ENCODE measurements around the gene TMPRSS4.

TMPRSS4 gene

DNA sequence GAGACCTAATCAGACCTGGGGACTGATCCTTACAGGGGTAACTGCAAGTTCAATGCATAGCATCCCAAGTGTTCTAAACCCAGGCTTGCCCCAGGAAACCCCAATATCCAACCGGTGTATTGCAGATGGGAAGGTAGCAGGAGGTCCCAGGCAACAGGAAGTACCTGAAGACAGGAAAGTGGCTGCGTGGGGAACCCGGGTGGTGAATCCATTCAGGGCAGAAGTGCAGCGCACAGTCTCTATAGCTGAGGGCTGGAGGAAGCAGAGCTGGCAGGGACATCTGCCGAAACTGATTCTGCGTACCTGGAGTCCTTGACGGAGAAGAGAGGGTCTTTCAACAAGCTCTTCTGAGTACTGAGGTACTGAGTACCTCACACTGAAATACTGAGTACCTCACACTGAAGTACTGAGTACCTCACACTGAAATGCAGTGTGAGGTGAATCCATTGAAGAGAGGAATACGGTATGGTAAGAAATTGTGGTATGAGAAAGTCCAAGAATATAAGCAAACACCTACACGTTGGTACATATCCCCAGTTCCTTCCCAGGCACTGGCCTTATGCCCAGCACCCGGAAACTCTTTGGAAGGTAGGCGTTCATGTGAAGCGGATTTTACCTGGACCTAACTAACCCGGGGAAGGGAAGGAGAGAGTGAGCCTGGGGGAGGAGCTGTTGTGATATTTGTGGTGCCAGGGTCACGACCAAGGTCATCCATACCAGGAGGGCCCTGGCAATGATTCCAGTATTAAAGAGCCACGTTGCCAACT is 55.7 kb downstream of the TMPRSS4 start:
- Histone ChIP-seq H3K9ac (ENCODE audit: low read length) (no peak overlapping the region), H4K20me1 (ENCODE audit: insufficient read depth, low read length) (no peaks in the 10 kb centered on the region), H3K27me3 (ENCODE audit: insufficient read depth, low read length) (no peaks in the 10 kb centered on the region)

DNA sequence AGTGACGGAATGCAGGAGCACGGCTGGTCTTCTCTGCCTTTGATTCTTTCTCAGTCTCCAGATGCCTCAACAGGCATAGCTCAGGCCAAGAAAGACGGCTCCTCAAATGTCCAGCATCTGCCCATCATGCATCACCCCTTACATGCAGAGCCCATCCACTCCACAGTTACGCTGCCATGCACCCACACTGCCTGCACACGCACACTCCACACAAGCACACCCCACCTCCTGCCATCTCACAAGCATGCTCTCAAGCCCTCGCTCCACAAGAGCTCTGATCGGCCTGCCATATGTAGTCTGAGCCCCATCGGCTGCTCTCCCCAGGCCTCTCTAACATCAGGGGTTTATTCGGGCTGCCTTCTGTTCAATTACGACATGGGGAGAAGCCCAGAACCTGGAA is 56.9 kb downstream of the TMPRSS4 start:
- no peak overlapping the region for H3K9ac ChIP-seq (ENCODE audit: low read length)
- no peak for TF ChIP-seq EZH2 (IDR thresholded peaks at IDR 0.05; ENCODE audit: borderline replicate concordance, low read length)
- TF ChIP-seq, protein P1, sequence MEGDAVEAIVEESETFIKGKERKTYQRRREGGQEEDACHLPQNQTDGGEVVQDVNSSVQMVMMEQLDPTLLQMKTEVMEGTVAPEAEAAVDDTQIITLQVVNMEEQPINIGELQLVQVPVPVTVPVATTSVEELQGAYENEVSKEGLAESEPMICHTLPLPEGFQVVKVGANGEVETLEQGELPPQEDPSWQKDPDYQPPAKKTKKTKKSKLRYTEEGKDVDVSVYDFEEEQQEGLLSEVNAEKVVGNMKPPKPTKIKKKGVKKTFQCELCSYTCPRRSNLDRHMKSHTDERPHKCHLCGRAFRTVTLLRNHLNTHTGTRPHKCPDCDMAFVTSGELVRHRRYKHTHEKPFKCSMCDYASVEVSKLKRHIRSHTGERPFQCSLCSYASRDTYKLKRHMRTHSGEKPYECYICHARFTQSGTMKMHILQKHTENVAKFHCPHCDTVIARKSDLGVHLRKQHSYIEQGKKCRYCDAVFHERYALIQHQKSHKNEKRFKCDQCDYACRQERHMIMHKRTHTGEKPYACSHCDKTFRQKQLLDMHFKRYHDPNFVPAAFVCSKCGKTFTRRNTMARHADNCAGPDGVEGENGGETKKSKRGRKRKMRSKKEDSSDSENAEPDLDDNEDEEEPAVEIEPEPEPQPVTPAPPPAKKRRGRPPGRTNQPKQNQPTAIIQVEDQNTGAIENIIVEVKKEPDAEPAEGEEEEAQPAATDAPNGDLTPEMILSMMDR (IDR thresholded peaks at IDR 0.05; ENCODE audit: low read length): no peak
- H3K4me2 ChIP-seq (ENCODE audit: low read length): no peak overlapping the region
- H3K9me2 ChIP-seq (ENCODE audit: low read depth, low read length): no peaks in the 10 kb centered on the region
- H3K27ac ChIP-seq (ENCODE audit: low read depth, low read length, poor library complexity, severe bottlenecking): no peak overlapping the region
- no peaks in the 10 kb centered on the region for H3K4me1 ChIP-seq (ENCODE audit: insufficient read depth, low read length, severe bottlenecking)
- no peak overlapping the region for H2AFZ ChIP-seq (ENCODE audit: low read length)
- no peak overlapping the region for H3K4me3 ChIP-seq (ENCODE audit: low read depth, low read length, poor library complexity, severe bottlenecking)
- no peaks in the 10 kb centered on the region for H3K36me3 ChIP-seq (ENCODE audit: insufficient read depth, low read length)
- H3K27me3 ChIP-seq (ENCODE audit: insufficient read depth, low read length): no peaks in the 10 kb centered on the region
- no peaks in the 10 kb centered on the region for H3K79me2 ChIP-seq (ENCODE audit: insufficient read depth, low read length)
- H4K20me1 ChIP-seq (ENCODE audit: insufficient read depth, low read length): no peaks in the 10 kb centered on the region
- H3F3A ChIP-seq (ENCODE audit: insufficient read depth, low read length): no peaks in the 10 kb centered on the region
- H3K9me3 ChIP-seq (ENCODE audit: low read length): no peaks in the 10 kb centered on the region

More for the DNA sequence above, 55.7 kb downstream of the TMPRSS4 start:
- Histone ChIP-seq H3K9me2 (ENCODE audit: low read depth, low read length) (no peaks in the 10 kb centered on the region), H3K4me1 (ENCODE audit: insufficient read depth, low read length, severe bottlenecking) (no peaks in the 10 kb centered on the region), H3K9me3 (ENCODE audit: low read length) (no peaks in the 10 kb centered on the region), H3K79me2 (ENCODE audit: insufficient read depth, low read length) (no peaks in the 10 kb centered on the region), H2AFZ (ENCODE audit: low read length) (no peak overlapping the region), H3K4me3 (ENCODE audit: low read depth, low read length, poor library complexity, severe bottlenecking) (no peak overlapping the region), H3F3A (ENCODE audit: insufficient read depth, low read length) (no peaks in the 10 kb centered on the region), H3K27ac (ENCODE audit: low read depth, low read length, poor library complexity, severe bottlenecking) (no peak overlapping the region), H3K36me3 (ENCODE audit: insufficient read depth, low read length) (no peaks in the 10 kb centered on the region), H3K4me2 (ENCODE audit: low read length) (no peak overlapping the region)
- no peak for TF ChIP-seq EZH2 (IDR thresholded peaks at IDR 0.05; ENCODE audit: borderline replicate concordance, low read length)
- TF ChIP-seq, protein P1 (IDR thresholded peaks at IDR 0.05; ENCODE audit: low read length): no peak

DNA sequence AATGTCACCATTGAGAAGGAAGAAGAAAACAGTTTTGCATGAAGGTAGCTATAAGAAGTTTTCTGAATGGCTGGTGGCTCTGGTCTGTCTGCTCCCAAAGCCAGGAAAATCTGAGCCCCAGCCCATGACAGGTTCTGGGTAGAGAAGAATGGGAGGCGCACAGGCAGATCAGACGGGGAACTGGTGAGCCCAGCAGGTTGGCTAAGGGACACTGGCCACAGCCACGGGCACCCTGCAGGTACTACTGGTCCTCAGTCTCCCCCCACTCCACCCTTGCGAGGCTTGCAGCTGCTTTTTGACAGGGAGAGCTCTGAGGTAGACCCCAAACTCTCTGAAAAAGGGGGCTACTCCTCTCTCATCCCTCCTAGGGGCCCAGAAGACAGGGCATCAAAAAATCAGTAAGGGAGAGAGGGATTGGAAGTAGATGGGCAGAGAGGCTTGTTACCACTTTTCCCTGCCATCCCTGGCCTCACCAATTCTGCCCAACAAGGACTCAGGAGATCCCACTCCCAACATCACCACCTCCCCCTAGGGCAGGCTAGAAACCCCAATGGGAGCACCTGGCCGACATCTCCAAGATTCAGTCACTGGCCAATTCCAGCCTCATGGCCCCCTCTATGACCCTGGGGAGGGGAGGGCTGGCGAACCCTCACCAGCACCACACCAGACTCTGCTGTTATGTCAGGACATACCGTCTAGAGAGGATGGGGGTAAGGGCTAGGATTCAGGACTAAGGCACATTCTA is 58.3 kb downstream of the TMPRSS4 start:
- Histone ChIP-seq H3K36me3 (ENCODE audit: insufficient read depth, low read length) (no peaks in the 10 kb centered on the region), H3F3A (ENCODE audit: insufficient read depth, low read length) (no peaks in the 10 kb centered on the region), H4K20me1 (ENCODE audit: insufficient read depth, low read length) (no peaks in the 10 kb centered on the region), H3K9me2 (ENCODE audit: low read depth, low read length) (no peaks in the 10 kb centered on the region), H3K9ac (ENCODE audit: low read length) (no peak overlapping the region), H3K9me3 (ENCODE audit: low read length) (no peaks in the 10 kb centered on the region), H3K4me3 (ENCODE audit: low read depth, low read length, poor library complexity, severe bottlenecking) (no peak overlapping the region), H3K4me1 (ENCODE audit: insufficient read depth, low read length, severe bottlenecking) (no peaks in the 10 kb centered on the region), H3K27me3 (ENCODE audit: insufficient read depth, low read length) (no peaks in the 10 kb centered on the region), H3K79me2 (ENCODE audit: insufficient read depth, low read length) (no peaks in the 10 kb centered on the region), H3K27ac (ENCODE audit: low read depth, low read length, poor library complexity, severe bottlenecking) (no peak overlapping the region), H3K4me2 (ENCODE audit: low read length) (no peak overlapping the region), H2AFZ (ENCODE audit: low read length) (no peak overlapping the region)
- TF ChIP-seq, protein P1 (IDR thresholded peaks at IDR 0.05; ENCODE audit: low read length): no peak
- no peak for TF ChIP-seq EZH2 (IDR thresholded peaks at IDR 0.05; ENCODE audit: borderline replicate concordance, low read length)
